HepG2 (cell line): ENCODE results near the gene BPIFB6. TPM values are rescaled to one million over a fixed set of nuclear protein-coding genes. Genes with fewer than 3 reads are reported as not detected.
A peak's percentile ranks its signal among the peaks of the same experiment; 100 is the strongest.

Experiments used
- ATAC-seq: fragments of 200-7000 bp; cut with Tn5 transposase; 3 replicates; pipeline ENCODE4 v1.9.1; 2020; ENCODE audit warnings: mild to moderate bottlenecking, moderate library complexity
- BruUV-seq: library from RNA; stranded (reverse); fragments of 400-500 nt; replicated peaks from 2 replicates; lab custom pipeline; 2021; lab: Mats Ljungman, UMichigan
- CTCF ChIA-PET: fragments of 300-600 bp; formaldehyde crosslinking; extraction: SDS; loops from one replicate; lab custom pipeline; 2021; ENCODE audit warnings: low total read pairs, inconsistent platforms, low intra/inter-chr PET ratio; lab: Yijun Ruan, JAX
- POLR2A ChIA-PET: fragments of 350-600 bp; sonication (Branson Sonifier 250); formaldehyde crosslinking; loops from one replicate; lab custom pipeline; 2020; ENCODE audit warnings: antibody characterized with exemption, inconsistent platforms; lab: Yijun Ruan, JAX
- DNase-seq: peaks from one replicate; pipeline ENCODE4 v3.0.0-alpha.2; 2015; ENCODE audit warnings: low spot score
- FAIRE-seq: peaks from 3 replicates; lab custom pipeline; 2011; peaks lifted over from hg19 to GRCh38; lab: Jason Lieb, UNC
- H2AFZ ChIP-seq: one replicate; pipeline ENCODE4 v1.6.1; 2011; ENCODE audit warnings: low read length, inconsistent platforms
- H3K27ac ChIP-seq: fragments of 300-600 bp; 3 replicates; pipeline ENCODE4 v1.8.0; 2011; ENCODE audit warnings: mixed run types, mild to moderate bottlenecking, mixed read lengths, low read length, inconsistent platforms; ENCODE audit not compliant: insufficient read depth; ENCODE audit errors: extremely low read length
- H3K27me3 ChIP-seq, 2 experiments: fragments of 200-600 bp in 1 of 2; 2 replicates in 1 of 2; 3 replicates in 1 of 2; pipeline versions ENCODE4 v1.6.0 to v1.8.0; 2011; ENCODE audit warnings: low read length in 2 of 2, mild to moderate bottlenecking in 2 of 2, moderate library complexity in 2 of 2, inconsistent platforms in 1 of 2; ENCODE audit not compliant: insufficient read depth in 2 of 2, control insufficient read depth in 1 of 2
- H3K36me3 ChIP-seq, 2 experiments: fragments of 200-600 bp in 1 of 2; replicated peaks in 1 of 2; 2 replicates in 1 of 2; 3 replicates in 1 of 2; pipeline versions ENCODE4 v1.5.1 to v1.8.0; 2011; ENCODE audit warnings: low read length in 2 of 2, inconsistent platforms in 1 of 2; ENCODE audit not compliant: insufficient read depth in 2 of 2, control insufficient read depth in 1 of 2
- H3K4me1 ChIP-seq: 2 replicates; pipeline ENCODE4 v1.5.1; 2012; ENCODE audit warnings: low read length, inconsistent platforms; ENCODE audit not compliant: insufficient read depth
- H3K4me2 ChIP-seq: 2 replicates; pipeline ENCODE4 v1.6.0; 2011; ENCODE audit warnings: low read depth, low read length, inconsistent platforms
- H3K4me3 ChIP-seq, 3 experiments: fragments of 200-600 bp in 1 of 3; sonication (generic), shearing (Covaris generic) in 1 of 3; replicated peaks in 1 of 3; 2 replicates each; pipeline ENCODE4 v1.5.1; 2011 to 2016; ENCODE audit warnings: low read length in 3 of 3, inconsistent platforms in 2 of 3, low read depth in 2 of 3, mild to moderate bottlenecking in 2 of 3, control low read depth in 1 of 3, mixed read lengths in 1 of 3; ENCODE audit not compliant: insufficient read depth in 1 of 3
- H3K79me2 ChIP-seq: one replicate; pipeline ENCODE4 v1.6.1; 2011; ENCODE audit warnings: low read length, inconsistent platforms; ENCODE audit not compliant: insufficient read depth
- H3K9ac ChIP-seq: 2 replicates; pipeline ENCODE4 v1.6.0; 2011; ENCODE audit warnings: mild to moderate bottlenecking, low read depth, low read length, inconsistent platforms; ENCODE audit not compliant: insufficient read depth
- H3K9me3 ChIP-seq: 2 replicates; pipeline ENCODE4 v1.5.1; 2012; ENCODE audit warnings: mild to moderate bottlenecking, low read length
- H4K20me1 ChIP-seq: 2 replicates; pipeline ENCODE4 v1.6.0; 2011; ENCODE audit warnings: inconsistent platforms, mild to moderate bottlenecking, low read length, moderate library complexity; ENCODE audit not compliant: insufficient read depth
- ATF7 ChIP-seq, 2 experiments: fragments of 450-650 bp in 1 of 2; sonication (generic) in 1 of 2; formaldehyde crosslinking in 1 of 2; IDR thresholded peaks; 2 replicates each; pipeline versions ENCODE4 v1.4.0 to v1.6.1; 2016 to 2020; ENCODE audit warnings: antibody characterized with exemption in 1 of 2, mild to moderate bottlenecking in 1 of 2, missing genetic modification reagents in 1 of 2
- CBX1 ChIP-seq: IDR thresholded peaks from one replicate; pipeline ENCODE4 v1.6.1; 2016; ENCODE audit warnings: antibody characterized with exemption, low read depth
- GATAD1 ChIP-seq: IDR thresholded peaks from 2 replicates; pipeline ENCODE4 v1.6.1; 2016; ENCODE audit warnings: missing genetic modification reagents, missing compliant biosample characterization
- JARID2 ChIP-seq: sonication (generic); formaldehyde crosslinking; IDR thresholded peaks from 2 replicates; pipeline ENCODE4 v1.8.1; 2023; ENCODE audit warnings: missing genetic modification reagents, inconsistent platforms; ENCODE audit not compliant: insufficient replicate concordance
- KDM2A ChIP-seq: sonication (generic); formaldehyde crosslinking; IDR thresholded peaks from 2 replicates; pipeline ENCODE4 v1.4.0; 2020; ENCODE audit warnings: low read depth, missing genetic modification reagents, borderline replicate concordance
- KLF9 ChIP-seq: IDR thresholded peaks from 2 replicates; pipeline ENCODE4 v1.6.1; 2016; ENCODE audit warnings: low read depth
- MED13 ChIP-seq: sonication (generic); formaldehyde crosslinking; IDR thresholded peaks from 2 replicates; pipeline ENCODE4 v1.5.0; 2020; ENCODE audit warnings: missing genetic modification reagents
- MTA3 ChIP-seq: sonication (generic); formaldehyde crosslinking; IDR thresholded peaks from 2 replicates; pipeline ENCODE4 v1.4.0; 2020; ENCODE audit warnings: missing genetic modification reagents
- MXD4 ChIP-seq: IDR thresholded peaks from 2 replicates; pipeline ENCODE4 v1.6.1; 2016; ENCODE audit warnings: mild to moderate bottlenecking, missing biosample characterization, missing genetic modification reagents
- NFKB2 ChIP-seq: sonication (generic); formaldehyde crosslinking; IDR thresholded peaks from 2 replicates; pipeline ENCODE4 v1.4.0; 2020; ENCODE audit warnings: missing genetic modification reagents, borderline replicate concordance
- NR2F2 ChIP-seq: IDR thresholded peaks from 2 replicates; pipeline ENCODE4 v1.6.1; 2012; ENCODE audit warnings: low read depth, inconsistent platforms, borderline replicate concordance
- POLR2AphosphoS2 ChIP-seq: IDR thresholded peaks from 2 replicates; pipeline ENCODE4 v1.6.1; 2011; ENCODE audit warnings: low read depth, low read length, improper control_type of control experiment
- RAD51 ChIP-seq: fragments of 450-650 bp; IDR thresholded peaks from 2 replicates; pipeline ENCODE4 v1.6.1; 2016; ENCODE audit warnings: borderline replicate concordance
- SNAPC2 ChIP-seq: sonication (generic); formaldehyde crosslinking; IDR thresholded peaks from 2 replicates; pipeline ENCODE4 v1.8.1; 2022; ENCODE audit warnings: mild to moderate bottlenecking, missing genetic modification reagents
- ZBTB1 ChIP-seq: sonication (generic); formaldehyde crosslinking; IDR thresholded peaks from 2 replicates; pipeline ENCODE4 v1.4.0; 2020; ENCODE audit warnings: missing genetic modification reagents, borderline replicate concordance
- ZNF788 ChIP-seq: sonication (generic); formaldehyde crosslinking; IDR thresholded peaks from 2 replicates; pipeline ENCODE4 v1.5.0; 2020; ENCODE audit warnings: mild to moderate bottlenecking, missing genetic modification reagents, borderline replicate concordance
- WGBS: methylation state at CpG from one replicate; pipeline ENCODE4 v1.1.6; 2017; ENCODE audit warnings: low lambda C conversion rate; 5-methylcytosine and 5-hydroxymethylcytosine counted together
- in situ Hi-C: cut with HindIII; loops from 2 replicates; pipeline ENCODE4 v1.10.0; 2017; ENCODE audit warnings: low pct_unique_long_range_greater_than_20kb; ENCODE audit not compliant: extremely low pct_ligation_motif_present
- intact Hi-C: fragments of 100-400 bp; cut with micrococcal nuclease; formaldehyde crosslinking; loops from one replicate; pipeline ENCODE4 v1.10.0; 2022; ENCODE audit not compliant: unreplicated experiment
- polyA plus RNA-seq, 8 experiments: library from polyadenylated mRNA; depleted of rRNA in 3 of 8; stranded (reverse) in 7 of 8; unstranded in 1 of 8; fragments of >200 nt; fragmentation: Illumina TruSeq in 4 of 8; extraction: Trizol in 4 of 8; gene quantifications; 2 replicates each; pipeline versions ENCODE4 v1.2.1 to v1.2.3, GENCODE V29; 2011 to 2016; ENCODE audit warnings: low read depth in 4 of 8, missing spikeins in 1 of 8, mixed read lengths in 1 of 8; ENCODE audit not compliant: insufficient read depth in 1 of 8
- total RNA-seq, 5 experiments: library from RNA; depleted of rRNA; stranded (reverse); fragments of >200 nt; fragmentation: Illumina TruSeq; extraction: Trizol; gene quantifications; 2 replicates each; pipeline ENCODE4 v1.2.3, GENCODE V29; 2016; ENCODE audit warnings: low read depth in 1 of 5
- TF ChIP-seq, protein P1 (sequence below): sonication (generic); formaldehyde crosslinking; IDR thresholded peaks from 2 replicates; pipeline ENCODE4 v1.9.0; 2022; ENCODE audit warnings: missing genetic modification reagents, mild to moderate bottlenecking, borderline replicate concordance
- TF ChIP-seq, protein P2 (sequence below): sonication (generic); formaldehyde crosslinking; IDR thresholded peaks from 2 replicates; pipeline ENCODE4 v1.5.0; 2020; ENCODE audit warnings: missing genetic modification reagents
- TF ChIP-seq, protein P3 (sequence below): sonication (generic); formaldehyde crosslinking; IDR thresholded peaks from 2 replicates; pipeline ENCODE4 v1.4.0; 2020; ENCODE audit warnings: mild to moderate bottlenecking, missing genetic modification reagents

Gene BPIFB6
- total and polyA plus RNA-seq, 2 of the 13 experiments (the other 11 are each of a cell fraction or from before 2014, with no cell fraction given): 0.13 to 1.7 TPM

DNA sequence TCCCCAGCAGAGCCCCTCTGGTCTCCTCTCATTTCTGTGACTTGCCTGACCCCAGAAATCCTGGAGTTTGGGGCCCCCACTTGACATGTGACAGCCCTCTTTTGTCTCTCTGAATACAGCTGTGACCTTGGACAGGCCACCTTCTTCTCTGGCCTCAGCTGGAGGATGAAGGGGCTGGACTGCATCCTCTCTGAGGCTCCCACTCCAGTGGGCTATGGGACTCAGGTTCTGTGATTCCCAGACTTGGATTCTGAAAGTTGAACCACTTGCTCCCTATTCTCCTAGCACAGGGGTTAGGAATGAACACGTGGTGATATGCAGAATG is 31.3 kb downstream of the BPIFB6 start:
- intact Hi-C loops (no loop called here), in situ Hi-C loops (no loop called here)
- BruUV-seq: no TSS peak
- H4K20me1 ChIP-seq: no peaks in the 10 kb centered on the region
- TF ChIP-seq MED13 (CRISPR knock-in tag) (no peak), RAD51 (no peak)
- TF ChIP-seq, protein P1, sequence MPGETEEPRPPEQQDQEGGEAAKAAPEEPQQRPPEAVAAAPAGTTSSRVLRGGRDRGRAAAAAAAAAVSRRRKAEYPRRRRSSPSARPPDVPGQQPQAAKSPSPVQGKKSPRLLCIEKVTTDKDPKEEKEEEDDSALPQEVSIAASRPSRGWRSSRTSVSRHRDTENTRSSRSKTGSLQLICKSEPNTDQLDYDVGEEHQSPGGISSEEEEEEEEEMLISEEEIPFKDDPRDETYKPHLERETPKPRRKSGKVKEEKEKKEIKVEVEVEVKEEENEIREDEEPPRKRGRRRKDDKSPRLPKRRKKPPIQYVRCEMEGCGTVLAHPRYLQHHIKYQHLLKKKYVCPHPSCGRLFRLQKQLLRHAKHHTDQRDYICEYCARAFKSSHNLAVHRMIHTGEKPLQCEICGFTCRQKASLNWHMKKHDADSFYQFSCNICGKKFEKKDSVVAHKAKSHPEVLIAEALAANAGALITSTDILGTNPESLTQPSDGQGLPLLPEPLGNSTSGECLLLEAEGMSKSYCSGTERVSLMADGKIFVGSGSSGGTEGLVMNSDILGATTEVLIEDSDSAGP (CRISPR knock-in tag): no peak
- H2AFZ ChIP-seq: no peak overlapping the region
- no peaks in the 10 kb centered on the region for H3K4me1 ChIP-seq
- no peak overlapping the region for H3K4me3 ChIP-seq
- ATAC-seq (no peak), DNase-seq (no peak), FAIRE-seq (no peak)
- H3K27ac ChIP-seq: no peak overlapping the region
- H3K36me3 ChIP-seq: no peaks in the 10 kb centered on the region
- H3K79me2 ChIP-seq: no peaks in the 10 kb centered on the region
- H3K9ac ChIP-seq: no peak overlapping the region
- ChIA-PET POLR2A (no interaction called here), CTCF (no interaction called here)
- no peaks in the 10 kb centered on the region for H3K9me3 ChIP-seq
- H3K4me2 ChIP-seq: no peak overlapping the region
- H3K27me3 ChIP-seq: peaks cover 6 to 55% of the 10 kb centered on the region in 2 experiments; a peak in 4 of 5 replicates
- WGBS: 11% methylated on average over 1 of the region's 1 CpG

DNA sequence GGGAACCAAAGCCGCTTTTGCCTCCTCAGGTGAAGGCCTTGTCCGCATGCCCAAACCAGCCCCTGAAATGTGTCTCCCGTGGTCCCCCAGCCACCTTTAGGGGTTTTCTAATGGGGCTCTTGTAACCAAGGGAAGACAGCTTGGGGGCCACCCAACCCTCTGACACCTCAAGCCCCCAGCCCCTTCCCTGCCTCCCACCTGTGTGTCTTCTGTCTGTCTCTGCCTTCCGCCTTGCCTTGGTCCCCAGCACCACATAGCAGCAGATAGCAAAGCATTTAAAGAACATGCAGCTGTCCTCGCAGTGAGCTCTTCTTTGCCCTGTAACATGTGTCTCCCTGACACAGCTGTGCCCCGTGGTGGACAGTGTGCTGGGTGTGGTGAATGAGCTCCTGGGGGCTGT is 31.8 kb downstream of the BPIFB6 start:
- Histone ChIP-seq H3K79me2 (no peaks in the 10 kb centered on the region), H3K36me3 (no peaks in the 10 kb centered on the region), H3K9ac (no peak overlapping the region), H3K4me2 (no peak overlapping the region), H2AFZ (no peak overlapping the region), H3K4me3 (no peak overlapping the region), H3K4me1 (no peaks in the 10 kb centered on the region), H3K27ac (no peak overlapping the region), H3K9me3 (no peaks in the 10 kb centered on the region), H3K27me3 (peaks cover 6 to 55% of the 10 kb centered on the region in 2 experiments; a peak in 4 of 5 replicates), H4K20me1 (no peaks in the 10 kb centered on the region)
- intact Hi-C loops (no loop called here), in situ Hi-C loops (no loop called here)
- FAIRE-seq (no peak), DNase-seq (no peak), ATAC-seq (peak; percentile 8; the same call in 1 of the 3 replicates)
- no TSS peak for BruUV-seq
- ChIA-PET POLR2A (no interaction called here), CTCF (no interaction called here)
- WGBS: 32% methylated on average over 3 of the region's 6 CpGs
- TF ChIP-seq NFKB2 (CRISPR knock-in tag) (no peak), KDM2A (no peak), SNAPC2 (CRISPR knock-in tag) (no peak), MXD4 (no peak), MTA3 (no peak), KLF9 (CRISPR knock-in tag) (no peak), CBX1 (no peak), GATAD1 (CRISPR knock-in tag) (no peak), JARID2 (no peak), POLR2AphosphoS2 (no peak), ZNF788 (CRISPR knock-in tag) (no peak), NR2F2 (no peak), ZBTB1 (CRISPR knock-in tag) (no peak), ATF7 (IDR thresholded peaks at IDR 0.05) (no peak), ATF7 (CRISPR knock-in tag; IDR thresholded peaks at IDR 0.05) (no peak)
- TF ChIP-seq, protein P2, sequence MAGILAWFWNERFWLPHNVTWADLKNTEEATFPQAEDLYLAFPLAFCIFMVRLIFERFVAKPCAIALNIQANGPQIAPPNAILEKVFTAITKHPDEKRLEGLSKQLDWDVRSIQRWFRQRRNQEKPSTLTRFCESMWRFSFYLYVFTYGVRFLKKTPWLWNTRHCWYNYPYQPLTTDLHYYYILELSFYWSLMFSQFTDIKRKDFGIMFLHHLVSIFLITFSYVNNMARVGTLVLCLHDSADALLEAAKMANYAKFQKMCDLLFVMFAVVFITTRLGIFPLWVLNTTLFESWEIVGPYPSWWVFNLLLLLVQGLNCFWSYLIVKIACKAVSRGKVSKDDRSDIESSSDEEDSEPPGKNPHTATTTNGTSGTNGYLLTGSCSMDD (CRISPR knock-in tag): no peak
- TF ChIP-seq, protein P3, sequence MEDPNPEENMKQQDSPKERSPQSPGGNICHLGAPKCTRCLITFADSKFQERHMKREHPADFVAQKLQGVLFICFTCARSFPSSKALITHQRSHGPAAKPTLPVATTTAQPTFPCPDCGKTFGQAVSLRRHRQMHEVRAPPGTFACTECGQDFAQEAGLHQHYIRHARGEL: no peak
